ENCODE measurements around the gene BLID.

DNA sequence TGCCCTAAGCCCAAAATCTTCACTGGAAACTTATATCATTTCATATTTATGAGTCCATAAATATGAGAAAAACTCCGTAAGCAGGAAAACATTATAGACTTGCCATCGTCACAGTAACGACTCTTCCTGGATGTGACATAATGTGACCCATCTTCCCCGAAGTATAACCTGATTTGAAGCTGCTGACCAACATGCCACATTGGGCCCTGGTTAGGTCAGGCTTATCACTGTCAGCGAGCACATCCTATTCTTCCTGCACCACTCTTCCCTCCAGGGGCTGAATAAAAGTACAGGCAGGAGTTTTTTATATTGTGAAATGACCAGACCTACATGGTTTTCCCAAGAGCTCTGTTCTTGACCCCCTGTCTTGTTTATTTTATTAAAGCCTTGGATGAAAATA is 12.1 kb upstream of the BLID start:
- TF ChIP-seq, protein P1, sequence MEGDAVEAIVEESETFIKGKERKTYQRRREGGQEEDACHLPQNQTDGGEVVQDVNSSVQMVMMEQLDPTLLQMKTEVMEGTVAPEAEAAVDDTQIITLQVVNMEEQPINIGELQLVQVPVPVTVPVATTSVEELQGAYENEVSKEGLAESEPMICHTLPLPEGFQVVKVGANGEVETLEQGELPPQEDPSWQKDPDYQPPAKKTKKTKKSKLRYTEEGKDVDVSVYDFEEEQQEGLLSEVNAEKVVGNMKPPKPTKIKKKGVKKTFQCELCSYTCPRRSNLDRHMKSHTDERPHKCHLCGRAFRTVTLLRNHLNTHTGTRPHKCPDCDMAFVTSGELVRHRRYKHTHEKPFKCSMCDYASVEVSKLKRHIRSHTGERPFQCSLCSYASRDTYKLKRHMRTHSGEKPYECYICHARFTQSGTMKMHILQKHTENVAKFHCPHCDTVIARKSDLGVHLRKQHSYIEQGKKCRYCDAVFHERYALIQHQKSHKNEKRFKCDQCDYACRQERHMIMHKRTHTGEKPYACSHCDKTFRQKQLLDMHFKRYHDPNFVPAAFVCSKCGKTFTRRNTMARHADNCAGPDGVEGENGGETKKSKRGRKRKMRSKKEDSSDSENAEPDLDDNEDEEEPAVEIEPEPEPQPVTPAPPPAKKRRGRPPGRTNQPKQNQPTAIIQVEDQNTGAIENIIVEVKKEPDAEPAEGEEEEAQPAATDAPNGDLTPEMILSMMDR (IDR thresholded peaks at IDR 0.05; ENCODE audit: insufficient read depth, low read depth, low read length): no peak
- no peak for TF ChIP-seq EZH2 (IDR thresholded peaks at IDR 0.05; ENCODE audit: insufficient read depth, low read length)
